ENCODE data around the gene DNAJC13.

DNA sequence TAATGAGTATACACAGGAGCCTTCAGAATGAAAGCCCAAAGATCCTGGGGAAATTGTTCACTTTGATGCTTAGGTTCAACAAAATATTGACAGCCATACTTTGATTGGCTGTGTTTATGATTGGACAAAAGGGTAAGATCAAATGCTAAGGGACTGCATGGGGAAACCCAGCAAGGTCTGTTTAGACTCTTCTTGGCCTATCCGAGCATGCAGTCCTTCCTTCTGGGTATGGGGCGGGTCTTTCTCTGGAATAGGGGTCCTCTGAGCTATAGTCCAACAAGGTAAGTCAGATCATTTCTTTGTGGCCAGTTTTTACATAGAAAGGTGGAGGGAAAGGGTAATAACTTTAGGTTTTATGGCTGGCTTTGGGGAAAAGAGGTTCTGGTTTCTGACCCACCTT lies 126.8 kb downstream of the DNAJC13 start:
- TF ChIP-seq EZH2phosphoT487 (IDR thresholded peaks at IDR 0.05; ENCODE audit: borderline replicate concordance, low read depth, low read length): no peak
- TF ChIP-seq, protein P1, sequence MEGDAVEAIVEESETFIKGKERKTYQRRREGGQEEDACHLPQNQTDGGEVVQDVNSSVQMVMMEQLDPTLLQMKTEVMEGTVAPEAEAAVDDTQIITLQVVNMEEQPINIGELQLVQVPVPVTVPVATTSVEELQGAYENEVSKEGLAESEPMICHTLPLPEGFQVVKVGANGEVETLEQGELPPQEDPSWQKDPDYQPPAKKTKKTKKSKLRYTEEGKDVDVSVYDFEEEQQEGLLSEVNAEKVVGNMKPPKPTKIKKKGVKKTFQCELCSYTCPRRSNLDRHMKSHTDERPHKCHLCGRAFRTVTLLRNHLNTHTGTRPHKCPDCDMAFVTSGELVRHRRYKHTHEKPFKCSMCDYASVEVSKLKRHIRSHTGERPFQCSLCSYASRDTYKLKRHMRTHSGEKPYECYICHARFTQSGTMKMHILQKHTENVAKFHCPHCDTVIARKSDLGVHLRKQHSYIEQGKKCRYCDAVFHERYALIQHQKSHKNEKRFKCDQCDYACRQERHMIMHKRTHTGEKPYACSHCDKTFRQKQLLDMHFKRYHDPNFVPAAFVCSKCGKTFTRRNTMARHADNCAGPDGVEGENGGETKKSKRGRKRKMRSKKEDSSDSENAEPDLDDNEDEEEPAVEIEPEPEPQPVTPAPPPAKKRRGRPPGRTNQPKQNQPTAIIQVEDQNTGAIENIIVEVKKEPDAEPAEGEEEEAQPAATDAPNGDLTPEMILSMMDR (conservative IDR thresholded peaks at IDR 0.05; ENCODE audit: low read length): no peak

Data from OCI-LY7 (cell line).